H9 (cell line): ENCODE measurements around the gene MS4A10. TPM values are rescaled to one million over a fixed set of nuclear protein-coding genes. Genes with fewer than 3 reads are reported as not detected.

Experiments
- DNase-seq: peaks from one replicate; pipeline ENCODE4 v3.0.0-alpha.2; 2017
- H2AFZ ChIP-seq: one replicate; pipeline ENCODE4 v1.6.1; 2013; ENCODE audit warnings: mild to moderate bottlenecking, low read length, control low read depth, moderate library complexity
- H2AK5ac ChIP-seq: 2 replicates; pipeline ENCODE4 v1.6.1; 2013; ENCODE audit warnings: low read length, control low read depth, mixed read lengths; ENCODE audit not compliant: insufficient read length
- H2BK120ac ChIP-seq: one replicate; pipeline ENCODE4 v1.6.1; 2013; ENCODE audit warnings: low read depth, mild to moderate bottlenecking, low read length, control low read depth, inconsistent platforms; ENCODE audit not compliant: poor library complexity, severe bottlenecking
- H2BK12ac ChIP-seq: 2 replicates; pipeline ENCODE4 v1.6.1; 2013; ENCODE audit warnings: low read length, control low read depth, mixed read lengths, low read depth; ENCODE audit not compliant: insufficient read length
- H2BK15ac ChIP-seq: 2 replicates; pipeline ENCODE4 v1.6.1; 2013; ENCODE audit warnings: low read depth, low read length, control low read depth
- H2BK20ac ChIP-seq: one replicate; pipeline ENCODE4 v1.6.1; 2013; ENCODE audit warnings: low read depth, mild to moderate bottlenecking, low read length, control low read depth, inconsistent platforms; ENCODE audit not compliant: poor library complexity, severe bottlenecking
- H2BK5ac ChIP-seq: 2 replicates; pipeline ENCODE4 v1.6.1; 2013; ENCODE audit warnings: low read length, control low read depth, mixed read lengths; ENCODE audit not compliant: insufficient read length
- H3K14ac ChIP-seq: 2 replicates; pipeline ENCODE4 v1.6.1; 2013; ENCODE audit warnings: low read length, control low read depth; ENCODE audit not compliant: insufficient read depth
- H3K18ac ChIP-seq: 2 replicates; pipeline ENCODE4 v1.6.1; 2013; ENCODE audit warnings: low read depth, mild to moderate bottlenecking, mixed read lengths, low read length, control low read depth; ENCODE audit not compliant: insufficient read length
- H3K23ac ChIP-seq: 2 replicates; pipeline ENCODE4 v1.6.1; 2013; ENCODE audit warnings: low read length, control low read depth, mixed read lengths, low read depth; ENCODE audit not compliant: insufficient read length
- H3K23me2 ChIP-seq: 2 replicates; pipeline ENCODE4 v1.6.1; 2013; ENCODE audit warnings: low read depth, mild to moderate bottlenecking, mixed read lengths, low read length, control low read depth; ENCODE audit not compliant: insufficient read length, poor library complexity, severe bottlenecking
- H3K27ac ChIP-seq: 2 replicates; pipeline ENCODE4 v1.5.1; 2013; ENCODE audit warnings: low read length, control low read depth, mixed read lengths, low read depth; ENCODE audit not compliant: insufficient read length
- H3K27me3 ChIP-seq: 2 replicates; pipeline ENCODE4 v1.6.1; 2013; ENCODE audit warnings: low read length, control low read depth, inconsistent platforms; ENCODE audit not compliant: insufficient read depth
- H3K4ac ChIP-seq: 2 replicates; pipeline ENCODE4 v1.6.1; 2013; ENCODE audit warnings: low read depth, mild to moderate bottlenecking, control low read depth, inconsistent platforms, low read length, moderate library complexity
- H3K4me1 ChIP-seq: 2 replicates; pipeline ENCODE4 v1.6.1; 2013; ENCODE audit warnings: low read length, control low read depth, inconsistent platforms; ENCODE audit not compliant: insufficient read depth
- H3K4me2 ChIP-seq: 2 replicates; pipeline ENCODE4 v1.6.1; 2013; ENCODE audit warnings: low read length, control low read depth, mixed read lengths; ENCODE audit not compliant: insufficient read length, insufficient read depth
- H3K56ac ChIP-seq: 2 replicates; pipeline ENCODE4 v1.6.1; 2013; ENCODE audit warnings: low read depth, mild to moderate bottlenecking, mixed read lengths, low read length, control low read depth; ENCODE audit not compliant: insufficient read length
- H3K79me1 ChIP-seq: 2 replicates; pipeline ENCODE4 v1.6.1; 2013; ENCODE audit warnings: low read depth, mild to moderate bottlenecking, moderate library complexity, low read length, control low read depth, inconsistent platforms; ENCODE audit not compliant: insufficient read depth, poor library complexity, severe bottlenecking
- H3K79me2 ChIP-seq: 2 replicates; pipeline ENCODE4 v1.6.1; 2013; ENCODE audit warnings: low read length, control low read depth, inconsistent platforms; ENCODE audit not compliant: insufficient read depth
- H3K9ac ChIP-seq: 2 replicates; pipeline ENCODE4 v1.6.1; 2013; ENCODE audit warnings: low read length, control low read depth, mixed read lengths; ENCODE audit not compliant: insufficient read length; ENCODE audit errors: extremely low read depth
- H3K9me3 ChIP-seq: one replicate; pipeline ENCODE4 v1.6.1; 2013; ENCODE audit warnings: low read depth, low read length, inconsistent platforms; ENCODE audit not compliant: control insufficient read depth
- H3T11ph ChIP-seq: one replicate; pipeline ENCODE4 v1.6.1; 2013; ENCODE audit warnings: mild to moderate bottlenecking, low read length, control low read depth, inconsistent platforms
- H4K20me1 ChIP-seq: one replicate; pipeline ENCODE4 v1.6.1; 2013; ENCODE audit not compliant: control insufficient read depth, insufficient read length, insufficient read depth
- H4K5ac ChIP-seq: 2 replicates; pipeline ENCODE4 v1.6.1; 2013; ENCODE audit warnings: low read depth, mild to moderate bottlenecking, mixed read lengths, low read length, control low read depth; ENCODE audit not compliant: insufficient read length
- H4K8ac ChIP-seq: replicated peaks from 2 replicates; pipeline ENCODE4 v1.6.1; 2013; ENCODE audit warnings: low read length, control low read depth, mixed read lengths, low read depth; ENCODE audit not compliant: insufficient read length
- H4K91ac ChIP-seq: 2 replicates; pipeline ENCODE4 v1.6.1; 2013; ENCODE audit warnings: low read depth, mild to moderate bottlenecking, moderate library complexity, mixed read lengths, low read length, control low read depth; ENCODE audit not compliant: insufficient read length
- H3K27ac Mint-ChIP-seq, 3 experiments: 2 replicates in 2 of 3; 3 replicates in 1 of 3; pipeline ENCODE4 v1.8.0; 2020 to 2021; ENCODE audit warnings: mixed read lengths in 3 of 3, mild to moderate bottlenecking in 1 of 3, moderate library complexity in 1 of 3
- H3K27me3 Mint-ChIP-seq: 2 replicates; pipeline ENCODE4 v1.8.0; 2021; ENCODE audit warnings: low read depth, mild to moderate bottlenecking, moderate library complexity, mixed read lengths
- H3K36me3 Mint-ChIP-seq, 3 experiments: 2 replicates in 2 of 3; 3 replicates in 1 of 3; pipeline ENCODE4 v1.8.0; 2020 to 2021; ENCODE audit warnings: low read depth in 3 of 3, mixed read lengths in 3 of 3; ENCODE audit not compliant: insufficient read depth in 1 of 3
- H3K4me1 Mint-ChIP-seq, 2 experiments: 2 replicates each; pipeline ENCODE4 v1.8.0; 2020; ENCODE audit warnings: mixed read lengths in 2 of 2
- H3K4me3 Mint-ChIP-seq, 2 experiments: 2 replicates in 1 of 2; 3 replicates in 1 of 2; pipeline ENCODE4 v1.8.0; 2020 to 2021; ENCODE audit warnings: mild to moderate bottlenecking in 2 of 2, mixed read lengths in 2 of 2, moderate library complexity in 1 of 2
- H3K9me3 Mint-ChIP-seq, 2 experiments: 2 replicates in 1 of 2; 3 replicates in 1 of 2; pipeline ENCODE4 v1.8.0; 2020; ENCODE audit warnings: mild to moderate bottlenecking in 2 of 2, mixed read lengths in 2 of 2, moderate library complexity in 1 of 2
- CTCF ChIP-seq: fragments of 200-600 bp; sonication (generic); conservative IDR thresholded peaks from 3 replicates; pipeline ENCODE4 v1.8.0; 2021; ENCODE audit warnings: antibody characterized with exemption, mild to moderate bottlenecking
- WGBS: extraction: QIAGEN DNeasy Blood & Tissue Kit; methylation state at CpG from one replicate; pipeline ENCODE4 v1.1.7; 2013; ENCODE audit warnings: missing lambda C conversion rate, low lambda C conversion rate, mixed read lengths; ENCODE audit not compliant: insufficient read length; ENCODE audit errors: extremely low coverage; 5-methylcytosine and 5-hydroxymethylcytosine counted together
- total RNA-seq: library from RNA; stranded (reverse); gene quantifications from 2 replicates; pipeline ENCODE4 v1.2.1, GENCODE V29; 2021

MS4A10 gene
- total RNA-seq, 1 experiment from 2014 or later: not detected

- Histone ChIP-seq H4K5ac (no peak overlapping the region), H2BK15ac (no peak overlapping the region), H3K23ac (no peak overlapping the region), H3K14ac (no peak overlapping the region), H3T11ph (no peak overlapping the region), H3K23me2 (no peaks in the 10 kb centered on the region), H3K27ac (no peak overlapping the region), H2BK5ac (no peak overlapping the region), H2BK120ac (no peak overlapping the region), H4K8ac (no peak overlapping the region), H2AFZ (no peak overlapping the region), H2BK12ac (no peak overlapping the region), H3K79me2 (no peaks in the 10 kb centered on the region), H3K9me3 (no peaks in the 10 kb centered on the region), H3K79me1 (no peaks in the 10 kb centered on the region), H3K9ac (no peak overlapping the region), H3K27me3 (no peaks in the 10 kb centered on the region), H2BK20ac (no peak overlapping the region), H4K91ac (no peak overlapping the region), H4K20me1 (no peaks in the 10 kb centered on the region), H3K56ac (no peak overlapping the region), H3K18ac (no peak overlapping the region), H3K4me2 (no peak overlapping the region), H3K4me1 (no peaks in the 10 kb centered on the region), H2AK5ac (no peak overlapping the region), H3K4ac (no peak overlapping the region)
- no CpG with 5 or more reads among the region's 17 CpGs for WGBS
- H3K9me3 Mint-ChIP-seq: peaks cover 0 to 4% of the 10 kb centered on the region in 2 experiments; a peak in 3 of 5 replicates
- no peak overlapping the region for H3K4me3 Mint-ChIP-seq
- H3K27ac Mint-ChIP-seq: no peak overlapping the region
- DNase-seq: no peak
- TF ChIP-seq CTCF: no peak
- H3K4me1 Mint-ChIP-seq: peaks cover 5 to 8% of the 10 kb centered on the region in 2 experiments
- H3K36me3 Mint-ChIP-seq: no peaks in the 10 kb centered on the region; a peak in 2 of 7 replicates
- H3K27me3 Mint-ChIP-seq: peaks cover 8% of the 10 kb centered on the region
These were observed 36.9 kb upstream of the MS4A10 start for GRCh38 chr11:60748225-60748624.
